ENCODE data around the gene TSHR.
A peak's percentile ranks its signal among the peaks of the same experiment; 100 is the strongest.

Gene TSHR

GRCh38 chr14:81147140-81147897, 191.9 kb downstream of the TSHR start:
- DNase-seq: no peak

- DNase-seq: no peak
These were observed 193.2 kb downstream of the TSHR start for GRCh38 chr14:81148635-81149034.

GRCh38 chr14:81153187-81153586, 197.8 kb downstream of the TSHR start:
- DNase-seq: no peak

GRCh38 chr14:81157431-81157830, 202.0 kb downstream of the TSHR start:
- no peak for DNase-seq

- no peak for DNase-seq
These were observed 205.7 kb downstream of the TSHR start for GRCh38 chr14:81161088-81161487.

- DNase-seq: no peak
These were observed 206.3 kb downstream of the TSHR start for GRCh38 chr14:81161749-81162148.

GRCh38 chr14:81162941-81163340, 207.5 kb downstream of the TSHR start:
- no peak for DNase-seq

- peak; percentile 78 for DNase-seq
These were observed 208.8 kb downstream of the TSHR start for GRCh38 chr14:81164167-81164774.

- DNase-seq: no peak
These were observed 209.8 kb downstream of the TSHR start for GRCh38 chr14:81165188-81165587.

- no peak for DNase-seq
These were observed 210.7 kb downstream of the TSHR start for GRCh38 chr14:81166121-81166520.

- no peak for DNase-seq
These were observed 213.8 kb downstream of the TSHR start for GRCh38 chr14:81169267-81169666.

- peak; percentile 17 for DNase-seq
These were observed 214.3 kb downstream of the TSHR start for GRCh38 chr14:81169711-81170103.

- peak; percentile 95 for DNase-seq
These were observed 214.8 kb downstream of the TSHR start for GRCh38 chr14:81170104-81170828.

- no peak for DNase-seq
These were observed 215.4 kb downstream of the TSHR start for GRCh38 chr14:81170829-81171195.

GRCh38 chr14:81172353-81172752, 216.9 kb downstream of the TSHR start:
- DNase-seq: no peak

- no peak for DNase-seq
These were observed 217.5 kb downstream of the TSHR start for GRCh38 chr14:81172881-81173280.

GRCh38 chr14:81176241-81176640, 220.8 kb downstream of the TSHR start:
- DNase-seq: no peak

- no peak for DNase-seq
These were observed 221.8 kb downstream of the TSHR start for GRCh38 chr14:81177225-81177624.

- DNase-seq: no peak
These were observed 222.6 kb downstream of the TSHR start for GRCh38 chr14:81178063-81178462.

- DNase-seq: no peak
These were observed 224.2 kb downstream of the TSHR start for GRCh38 chr14:81179631-81180030.

GRCh38 chr14:81187832-81188522, 232.6 kb downstream of the TSHR start:
- no peak for DNase-seq

GRCh38 chr14:81192594-81192993, 237.2 kb downstream of the TSHR start:
- DNase-seq: no peak

GRCh38 chr14:81193924-81194633, 238.7 kb downstream of the TSHR start:
- DNase-seq: no peak
